Heart left ventricle (tissue), 16 donors: Measurements from ENCODE around the gene CD1B. TPM values are rescaled to one million over a fixed set of nuclear protein-coding genes. Genes with fewer than 3 reads are reported as not detected.

ENCODE experiments used
- ATAC-seq, 4 donors: fragments of 200-7000 bp; cut with Tn5 transposase; one replicate each; pipeline ENCODE4 v1.9.1; 2020 to 2022; ENCODE audit warnings: moderate library complexity in 4 of 4, mild to moderate bottlenecking in 3 of 4, moderate number of reproducible peaks in 1 of 4
- DNase-seq, 5 donors: peaks; one replicate each; pipeline ENCODE4 v3.0.0-alpha.2; 2020
- H3K27ac ChIP-seq, 12 donors: fragments of 200-600 bp; sonication (generic) in 4 of 12; one replicate each; pipeline versions ENCODE4 v1.5.0 to v1.8.0; 2016 to 2022; ENCODE audit warnings: mild to moderate bottlenecking in 2 of 12
- H3K27me3 ChIP-seq, 9 donors: fragments of 200-600 bp; sonication (generic) in 2 of 9; one replicate each; pipeline versions ENCODE4 v1.5.1 to v1.8.0; 2016 to 2022; ENCODE audit warnings: mild to moderate bottlenecking in 3 of 9
- H3K36me3 ChIP-seq, 9 donors: fragments of 200-600 bp; sonication (generic) in 2 of 9; one replicate each; pipeline versions ENCODE4 v1.5.0 to v1.8.0; 2018 to 2022; ENCODE audit warnings: mild to moderate bottlenecking in 2 of 9
- H3K4me1 ChIP-seq, 12 donors: fragments of 200-600 bp; sonication (generic) in 4 of 12; one replicate each; pipeline versions ENCODE4 v1.5.0 to v1.8.0; 2016 to 2022; ENCODE audit warnings: mild to moderate bottlenecking in 3 of 12
- H3K4me3 ChIP-seq, 12 donors: fragments of 200-600 bp; sonication (generic) in 4 of 12; one replicate each; pipeline versions ENCODE4 v1.5.0 to v1.8.0; 2017 to 2022; ENCODE audit warnings: mild to moderate bottlenecking in 9 of 12, moderate library complexity in 4 of 12
- H3K9me3 ChIP-seq, 12 donors: fragments of 200-600 bp; sonication (generic) in 4 of 12; one replicate each; pipeline versions ENCODE4 v1.5.0 to v1.8.0; 2016 to 2022; ENCODE audit warnings: mild to moderate bottlenecking in 1 of 12
- POLR2A ChIP-seq, 2 donors: fragments of 450-650 bp; IDR thresholded peaks; one replicate each; pipeline ENCODE4 v1.6.1; 2017; ENCODE audit warnings: antibody characterized with exemption in 2 of 2, mild to moderate bottlenecking in 2 of 2, moderate library complexity in 2 of 2
- WGBS, 4 donors: extraction: QIAGEN DNeasy Blood & Tissue Kit in 2 of 4; methylation state at CpG; one replicate each; pipeline versions ENCODE4 v1.1.5 to v1.1.7; 2013 to 2018; 5-methylcytosine and 5-hydroxymethylcytosine counted together
- intact Hi-C, 10 donors: fragments of 100-400 bp; cut with DNase I; formaldehyde crosslinking; loops; one replicate each; pipeline versions ENCODE4 v1.11.1 to v1.14.2; 2022
- polyA plus RNA-seq, 2 donors: library from polyadenylated mRNA; stranded (reverse); fragments of 200-250 nt; gene quantifications; one replicate each; pipeline ENCODE4 v1.2.3, GENCODE V29; 2013
- total RNA-seq, 9 donors: library from RNA; depleted of rRNA in 2 of 9; stranded (reverse); fragments of >200 nt in 2 of 9; fragmentation: NEBNext Ultra II Directional in 3 of 9; extraction: Animal tissue kit (Norgen Biotek cat#: 25700) in 3 of 9; gene quantifications; one replicate each; pipeline versions ENCODE4 v1.1.0 to v1.2.4, GENCODE V29; 2016 to 2023
- TF ChIP-seq, protein P1 (sequence below), 12 donors: fragments of 200-600 bp; sonication (generic) in 4 of 12; IDR thresholded peaks; one replicate each; pipeline versions ENCODE4 v1.5.0 to v1.8.0; 2018 to 2022; ENCODE audit warnings: antibody characterized with exemption in 12 of 12, mild to moderate bottlenecking in 5 of 12
- donor health status: ischemic (EF 13 %, LVEDD 7.1; RV severe dilation, severe dysfunction).
- donor health status: healthy with polysubstance abuse.
- donor health status: DM: no; HTN: yes; CAD: no.
- donor health status: DM: no; HTN: no; CAD: no.
- donor health status: ischemic (EF 25% LVEDD 6.9; RV normal size, moderate dysfunction).
- donor health status: ischemic (EF 25% LVEDD 5.7; RV mildly dilated, moderate dysfunction).
- donor health status: healthy.
- donor health status: DM: yes; HTN: yes; CAD: no.
- donor health status: ischemic (EF 35%, LVEDD 5.7; RV mildly dilated, moderate dysfunction).
- donor health status: nonischemic (EF 11% LVEDD 7.7; RV severe dilation, severe dysfunction).
- donor health status: DM: yes; HTN: yes; CAD: no.
- donor health status: PGD.
- donor health status: ischemic (EF 29% LVEDD 5.4; RV normal size, mild dysfunction).
- donor health status: nonischemic (EF 23%, LVEDD 6.1; RV moderate dilation, normal function).

The CD1B gene
- total and polyA plus RNA-seq, 11 donors = 0.29 TPM; not detected in 10

DNA sequence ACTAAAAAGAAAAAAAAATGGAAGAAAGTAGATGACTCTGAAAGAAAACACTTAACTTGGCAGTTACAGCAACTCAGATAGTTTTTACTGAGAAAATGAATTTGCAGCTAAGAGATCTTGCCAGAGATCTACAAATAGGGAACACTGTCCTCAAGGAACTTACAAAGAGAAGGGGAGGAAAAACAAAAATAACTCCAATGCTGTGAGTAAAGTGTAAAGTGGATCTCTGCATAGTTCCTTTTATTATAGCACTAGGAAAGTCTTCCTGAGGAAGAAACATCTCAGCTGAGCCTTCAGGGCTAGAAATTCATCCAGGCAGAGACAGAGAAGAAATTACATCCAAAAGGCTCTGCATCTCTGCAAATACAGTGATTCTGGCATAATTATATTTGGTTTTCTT is 3.9 kb downstream of the CD1B start:
- no peak overlapping the region for H3K27ac ChIP-seq
- no peak overlapping the region for H3K4me3 ChIP-seq
- DNase-seq = no peak
- no peak for ATAC-seq
- no peak for TF ChIP-seq POLR2A (IDR thresholded peaks at IDR 0.05)
- TF ChIP-seq, protein P1, sequence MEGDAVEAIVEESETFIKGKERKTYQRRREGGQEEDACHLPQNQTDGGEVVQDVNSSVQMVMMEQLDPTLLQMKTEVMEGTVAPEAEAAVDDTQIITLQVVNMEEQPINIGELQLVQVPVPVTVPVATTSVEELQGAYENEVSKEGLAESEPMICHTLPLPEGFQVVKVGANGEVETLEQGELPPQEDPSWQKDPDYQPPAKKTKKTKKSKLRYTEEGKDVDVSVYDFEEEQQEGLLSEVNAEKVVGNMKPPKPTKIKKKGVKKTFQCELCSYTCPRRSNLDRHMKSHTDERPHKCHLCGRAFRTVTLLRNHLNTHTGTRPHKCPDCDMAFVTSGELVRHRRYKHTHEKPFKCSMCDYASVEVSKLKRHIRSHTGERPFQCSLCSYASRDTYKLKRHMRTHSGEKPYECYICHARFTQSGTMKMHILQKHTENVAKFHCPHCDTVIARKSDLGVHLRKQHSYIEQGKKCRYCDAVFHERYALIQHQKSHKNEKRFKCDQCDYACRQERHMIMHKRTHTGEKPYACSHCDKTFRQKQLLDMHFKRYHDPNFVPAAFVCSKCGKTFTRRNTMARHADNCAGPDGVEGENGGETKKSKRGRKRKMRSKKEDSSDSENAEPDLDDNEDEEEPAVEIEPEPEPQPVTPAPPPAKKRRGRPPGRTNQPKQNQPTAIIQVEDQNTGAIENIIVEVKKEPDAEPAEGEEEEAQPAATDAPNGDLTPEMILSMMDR (IDR thresholded peaks at IDR 0.05) = no peak
- H3K4me1 ChIP-seq = peaks cover 0 to 15% (median 0%) of the 10 kb centered on the region in 12 donors
- H3K9me3 ChIP-seq = peaks cover 0 to 14% (median 0%) of the 10 kb centered on the region in 12 donors
- H3K36me3 ChIP-seq = no peaks in the 10 kb centered on the region
- peaks cover 0 to 5% (median 0%) of the 10 kb centered on the region in 9 donors for H3K27me3 ChIP-seq
- intact Hi-C loops = no loop called here

DNA sequence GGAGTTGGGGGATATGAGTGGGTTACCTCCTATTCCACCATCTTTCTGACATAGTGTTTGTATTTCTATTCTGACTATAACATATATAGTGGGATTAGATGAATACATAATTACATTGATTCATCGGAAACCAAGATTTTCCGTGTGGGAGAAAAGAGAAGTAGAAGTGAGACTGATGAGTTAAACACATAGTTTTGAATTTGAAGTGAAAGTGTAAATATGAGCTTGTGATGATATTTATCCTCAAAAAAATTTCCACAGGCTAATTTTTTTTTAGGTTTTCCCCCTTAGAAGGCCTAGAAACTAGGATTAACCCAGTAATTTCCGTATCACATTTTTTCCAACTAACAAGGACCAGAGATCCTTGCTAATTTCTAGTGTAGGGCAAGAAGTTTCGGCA is 6.9 kb downstream of the CD1B start:
- intact Hi-C loops = no loop called here
- no peak for ATAC-seq
- WGBS, 4 donors = 84 to 86% (median 85%) methylated on average over 4 of the region's 4 CpGs
- TF ChIP-seq, protein P1 (IDR thresholded peaks at IDR 0.05) = no peak
- TF ChIP-seq POLR2A (IDR thresholded peaks at IDR 0.05) = no peak
- Histone ChIP-seq H3K9me3 (peaks cover 0 to 17% (median 0%) of the 10 kb centered on the region in 12 donors), H3K27me3 (no peaks in the 10 kb centered on the region), H3K4me1 (peaks cover 0 to 15% (median 0%) of the 10 kb centered on the region in 12 donors), H3K36me3 (no peaks in the 10 kb centered on the region), H3K27ac (no peak overlapping the region), H3K4me3 (no peak overlapping the region)
- DNase-seq = no peak

DNA sequence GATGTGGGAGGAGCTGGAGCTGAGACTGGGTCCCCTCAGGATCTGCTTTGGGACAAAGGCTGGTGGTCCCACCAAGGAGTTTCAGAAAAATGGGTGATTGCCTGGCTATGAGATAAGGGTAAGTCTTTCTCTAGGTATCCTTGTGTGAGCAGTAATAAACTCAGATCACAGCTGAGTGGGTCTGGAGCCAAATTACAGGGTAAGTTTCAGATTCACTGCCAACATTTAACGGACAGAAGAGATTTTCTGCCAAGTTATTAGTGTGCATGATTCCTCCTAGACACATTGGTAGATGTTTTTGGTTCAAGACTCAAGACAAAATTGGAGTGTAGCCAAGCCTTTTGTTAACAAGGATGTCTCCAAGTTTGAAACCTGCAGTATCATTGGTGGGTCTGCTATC is 7.5 kb downstream of the CD1B start:
- peaks cover 0 to 13% (median 0%) of the 10 kb centered on the region in 12 donors for H3K4me1 ChIP-seq
- intact Hi-C loops = no loop called here
- H3K9me3 ChIP-seq = peaks cover 0 to 17% (median 0%) of the 10 kb centered on the region in 12 donors
- no peak overlapping the region for H3K4me3 ChIP-seq
- WGBS, 4 donors = 57 to 71% (median 64%) methylated on average over 1 of the region's 1 CpG
- H3K27ac ChIP-seq = no peak overlapping the region
- no peak for TF ChIP-seq POLR2A (IDR thresholded peaks at IDR 0.05)
- TF ChIP-seq, protein P1 (IDR thresholded peaks at IDR 0.05) = no peak
- DNase-seq (no peak), ATAC-seq (no peak)
- no peaks in the 10 kb centered on the region for H3K27me3 ChIP-seq
- H3K36me3 ChIP-seq = no peaks in the 10 kb centered on the region

DNA sequence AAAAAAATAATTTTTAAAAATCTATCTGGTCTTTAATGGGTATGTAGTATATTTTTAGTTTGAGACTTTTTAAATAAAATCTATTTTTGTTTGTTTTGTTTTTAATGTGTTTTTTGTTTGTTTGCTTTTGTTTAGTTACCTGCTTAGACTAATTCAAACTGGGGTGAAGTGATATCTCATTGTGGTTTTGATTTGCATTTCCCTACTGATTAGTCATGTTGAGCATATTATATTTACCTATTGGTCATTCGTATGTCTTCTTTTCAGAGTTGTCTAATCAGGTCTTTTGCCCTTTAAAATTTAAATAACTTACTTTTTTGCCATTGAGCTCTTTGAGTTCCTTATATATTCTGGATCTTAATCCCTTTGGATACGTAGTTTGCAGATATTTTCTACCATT is 20.3 kb downstream of the CD1B start:
- no peaks in the 10 kb centered on the region for H3K36me3 ChIP-seq
- peaks cover 0 to 42% (median 8%) of the 10 kb centered on the region in 12 donors for H3K9me3 ChIP-seq
- no peak overlapping the region for H3K4me3 ChIP-seq
- 64 to 68% (median 67%) methylated on average over 2 of the region's 2 CpGs for WGBS, 4 donors
- H3K27ac ChIP-seq = no peak overlapping the region
- no peaks in the 10 kb centered on the region for H3K27me3 ChIP-seq
- intact Hi-C loops = no loop called here
- no peaks in the 10 kb centered on the region for H3K4me1 ChIP-seq
- DNase-seq = no peak
- no peak for TF ChIP-seq POLR2A (IDR thresholded peaks at IDR 0.05)
- TF ChIP-seq, protein P1 (IDR thresholded peaks at IDR 0.05) = no peak
- no peak for ATAC-seq
